ENCODE data around the gene LRRC36.

The LRRC36 gene

DNA sequence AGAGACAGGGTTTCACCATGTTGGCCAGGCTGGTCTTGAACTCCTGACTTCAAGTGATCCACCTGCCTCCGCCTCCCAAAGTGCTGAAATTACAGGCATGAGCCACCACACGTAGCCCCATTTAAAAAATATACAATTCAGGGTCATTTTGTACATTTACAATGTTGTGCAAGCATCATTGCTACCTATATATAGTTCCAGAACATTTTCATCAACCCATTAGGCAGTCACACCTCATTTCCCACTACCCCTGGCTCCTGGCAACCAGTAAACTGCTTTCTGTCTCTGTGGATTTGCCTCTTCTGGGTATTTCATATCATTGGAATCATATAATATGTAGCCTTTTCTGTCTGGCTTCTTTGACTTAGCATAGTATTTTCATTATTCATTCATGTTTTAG is 6.7 kb downstream of the LRRC36 start:
- H3K9me3 ChIP-seq, result no peaks in the 10 kb centered on the region; the same call in 1 of the 2 replicates
- H3K4me3 ChIP-seq (ENCODE audit: low read depth, low read length), result no peak overlapping the region
- no peak for DNase-seq
- no peaks in the 10 kb centered on the region for H3K4me1 ChIP-seq
- no peaks in the 10 kb centered on the region for H3K36me3 ChIP-seq
- TF ChIP-seq CTCF (IDR thresholded peaks at IDR 0.05; ENCODE audit: low read depth, low read length), result no peak
- H3K27me3 ChIP-seq, result no peaks in the 10 kb centered on the region; the same call in 1 of the 2 replicates

GRCh38 chr16:67336116-67336515 is 9.5 kb downstream of the LRRC36 start:
- Histone ChIP-seq H3K4me3 (ENCODE audit: low read depth, low read length) (no peak overlapping the region), H3K27me3 (no peaks in the 10 kb centered on the region; the same call in 1 of the 2 replicates), H3K36me3 (no peaks in the 10 kb centered on the region), H3K9me3 (no peaks in the 10 kb centered on the region; the same call in 1 of the 2 replicates), H3K4me1 (no peaks in the 10 kb centered on the region)
- TF ChIP-seq CTCF (IDR thresholded peaks at IDR 0.05; ENCODE audit: low read depth, low read length), result no peak
- no peak for DNase-seq

DNA sequence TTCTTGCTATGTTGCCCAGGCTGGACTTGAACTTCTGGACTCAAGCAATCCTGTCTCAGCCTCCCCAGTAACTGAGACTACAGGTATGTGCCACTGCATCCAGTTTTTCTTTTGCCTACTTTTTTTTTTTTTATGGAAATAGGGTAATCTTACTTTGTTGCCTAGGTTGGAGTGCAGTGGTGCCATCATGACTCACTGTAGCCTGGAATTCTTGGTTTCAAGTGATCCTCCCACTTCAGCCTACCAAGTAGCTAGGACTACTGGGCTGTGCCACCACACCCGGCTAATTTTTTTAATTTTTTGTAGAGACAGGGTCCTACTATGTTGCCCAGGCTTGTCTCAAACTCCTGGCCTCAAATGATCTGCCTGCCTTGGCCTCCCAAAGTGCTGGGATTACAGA is 10.0 kb downstream of the LRRC36 start:
- Histone ChIP-seq H3K4me1 (no peaks in the 10 kb centered on the region), H3K36me3 (no peaks in the 10 kb centered on the region), H3K4me3 (ENCODE audit: low read depth, low read length) (no peak overlapping the region), H3K9me3 (no peaks in the 10 kb centered on the region; the same call in 1 of the 2 replicates), H3K27me3 (no peaks in the 10 kb centered on the region)
- no peak for TF ChIP-seq CTCF (IDR thresholded peaks at IDR 0.05; ENCODE audit: low read depth, low read length)
- DNase-seq, result no peak

- DNase-seq, result no peak
- no peaks in the 10 kb centered on the region for H3K36me3 ChIP-seq
- H3K4me3 ChIP-seq (ENCODE audit: low read depth, low read length), result no peak overlapping the region
- H3K9me3 ChIP-seq, result no peaks in the 10 kb centered on the region
- H3K27me3 ChIP-seq, result no peaks in the 10 kb centered on the region
- H3K4me1 ChIP-seq, result no peaks in the 10 kb centered on the region
- peak; percentile 31 for TF ChIP-seq CTCF (IDR thresholded peaks at IDR 0.05; ENCODE audit: low read depth, low read length)
Measured at GRCh38 chr16:67339453-67339852, 12.8 kb downstream of the LRRC36 start.

DNA sequence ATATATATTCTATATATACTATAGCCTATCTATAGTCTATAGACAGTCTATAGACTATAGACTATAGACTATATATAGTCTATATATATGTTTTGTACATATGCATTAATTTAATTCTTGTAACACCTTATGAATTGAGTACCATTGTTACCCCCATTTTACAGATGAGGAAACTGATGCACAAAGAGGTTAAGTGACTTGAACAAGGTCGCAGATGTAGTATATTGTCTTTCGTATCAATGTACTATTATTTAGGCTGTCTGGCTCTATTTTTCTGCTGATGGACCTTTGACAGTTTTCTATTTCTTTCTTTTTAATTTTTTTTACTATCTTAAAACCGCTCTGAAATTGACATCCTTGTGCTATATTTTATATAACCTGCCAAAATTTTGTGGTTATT is 14.6 kb downstream of the LRRC36 start:
- H3K4me3 ChIP-seq (ENCODE audit: low read depth, low read length), result no peak overlapping the region
- H3K27me3 ChIP-seq, result no peaks in the 10 kb centered on the region
- no peaks in the 10 kb centered on the region for H3K4me1 ChIP-seq
- DNase-seq, result no peak
- no peak for TF ChIP-seq CTCF (IDR thresholded peaks at IDR 0.05; ENCODE audit: low read depth, low read length)
- no peaks in the 10 kb centered on the region for H3K36me3 ChIP-seq
- H3K9me3 ChIP-seq, result no peaks in the 10 kb centered on the region

DNA sequence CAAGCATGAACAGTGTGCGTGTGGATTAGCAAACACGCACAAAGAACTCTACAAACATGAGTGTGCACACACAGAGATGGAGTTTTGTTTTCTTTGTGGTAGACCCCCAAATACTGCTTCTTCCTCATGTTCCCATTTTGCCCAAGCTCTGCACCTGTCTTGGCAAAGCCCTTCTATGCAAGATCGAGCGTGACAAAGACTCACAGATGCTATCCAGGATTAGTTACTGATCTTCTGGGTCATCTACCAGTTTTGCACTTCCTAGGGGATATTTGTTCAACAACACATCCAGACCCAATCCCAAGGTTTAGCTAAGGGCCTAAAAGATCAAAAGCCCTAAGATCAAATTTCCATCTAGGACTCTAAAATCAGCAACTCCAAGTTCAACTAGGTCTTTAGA is 16.0 kb downstream of the LRRC36 start:
- DNase-seq, result no peak
- no peaks in the 10 kb centered on the region for H3K27me3 ChIP-seq
- no peaks in the 10 kb centered on the region for H3K36me3 ChIP-seq
- no peaks in the 10 kb centered on the region for H3K9me3 ChIP-seq
- TF ChIP-seq CTCF (IDR thresholded peaks at IDR 0.05; ENCODE audit: low read depth, low read length), result no peak
- H3K4me1 ChIP-seq, result no peaks in the 10 kb centered on the region
- no peak overlapping the region for H3K4me3 ChIP-seq (ENCODE audit: low read depth, low read length)
